Measurements from ENCODE around the gene MBL2.

DNA sequence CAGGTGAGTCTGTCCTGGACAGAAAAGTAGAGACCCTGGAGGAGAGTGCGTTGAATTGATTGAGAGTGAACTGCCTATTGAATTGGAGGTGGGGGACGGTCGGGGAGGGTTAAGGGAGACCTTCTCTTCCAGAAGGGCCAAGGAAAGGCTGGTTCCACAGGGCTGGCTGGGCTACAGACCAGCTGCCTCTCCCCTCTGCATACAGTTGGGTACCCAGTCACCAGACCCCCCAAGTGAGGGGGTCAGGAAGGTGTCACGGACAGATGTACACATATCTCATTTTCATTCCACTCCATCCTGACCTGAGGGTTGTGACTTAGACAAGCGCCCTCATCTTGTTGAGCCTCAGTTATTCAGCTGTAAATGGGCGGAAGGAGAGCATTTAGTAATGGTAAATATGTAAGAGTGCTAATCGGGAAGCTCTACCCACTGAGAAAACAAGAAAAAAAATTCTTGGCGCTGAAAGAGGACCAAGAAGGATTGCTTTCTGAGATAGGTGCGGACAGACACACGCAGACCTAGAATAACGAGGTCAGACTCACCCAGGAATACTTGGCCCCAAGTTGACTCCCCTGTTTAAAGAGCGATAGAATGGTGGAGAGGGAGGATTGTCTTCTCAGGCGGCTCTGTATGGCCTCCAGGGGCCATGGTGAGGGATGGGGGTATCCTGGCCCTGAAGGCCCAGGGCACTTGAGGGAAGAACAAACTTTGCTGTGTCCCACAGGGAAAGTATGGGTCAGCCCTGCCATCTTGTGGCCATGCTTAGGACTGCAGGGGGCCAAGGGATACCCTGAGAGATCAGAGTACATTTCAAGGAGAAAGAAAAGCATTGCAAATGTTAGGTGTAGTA, 7.2 kb upstream of the MBL2 start:
- TF ChIP-seq, protein P1, sequence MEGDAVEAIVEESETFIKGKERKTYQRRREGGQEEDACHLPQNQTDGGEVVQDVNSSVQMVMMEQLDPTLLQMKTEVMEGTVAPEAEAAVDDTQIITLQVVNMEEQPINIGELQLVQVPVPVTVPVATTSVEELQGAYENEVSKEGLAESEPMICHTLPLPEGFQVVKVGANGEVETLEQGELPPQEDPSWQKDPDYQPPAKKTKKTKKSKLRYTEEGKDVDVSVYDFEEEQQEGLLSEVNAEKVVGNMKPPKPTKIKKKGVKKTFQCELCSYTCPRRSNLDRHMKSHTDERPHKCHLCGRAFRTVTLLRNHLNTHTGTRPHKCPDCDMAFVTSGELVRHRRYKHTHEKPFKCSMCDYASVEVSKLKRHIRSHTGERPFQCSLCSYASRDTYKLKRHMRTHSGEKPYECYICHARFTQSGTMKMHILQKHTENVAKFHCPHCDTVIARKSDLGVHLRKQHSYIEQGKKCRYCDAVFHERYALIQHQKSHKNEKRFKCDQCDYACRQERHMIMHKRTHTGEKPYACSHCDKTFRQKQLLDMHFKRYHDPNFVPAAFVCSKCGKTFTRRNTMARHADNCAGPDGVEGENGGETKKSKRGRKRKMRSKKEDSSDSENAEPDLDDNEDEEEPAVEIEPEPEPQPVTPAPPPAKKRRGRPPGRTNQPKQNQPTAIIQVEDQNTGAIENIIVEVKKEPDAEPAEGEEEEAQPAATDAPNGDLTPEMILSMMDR (IDR thresholded peaks at IDR 0.05; ENCODE audit: low read depth, low read length, missing input control), result peak; percentile 99
- TF ChIP-seq TAF1 (conservative IDR thresholded peaks at IDR 0.05), result no peak
- TF ChIP-seq JUND (IDR thresholded peaks at IDR 0.05), result no peak
- no peak for TF ChIP-seq SP1 (IDR thresholded peaks at IDR 0.05)
- TF ChIP-seq, protein P2, sequence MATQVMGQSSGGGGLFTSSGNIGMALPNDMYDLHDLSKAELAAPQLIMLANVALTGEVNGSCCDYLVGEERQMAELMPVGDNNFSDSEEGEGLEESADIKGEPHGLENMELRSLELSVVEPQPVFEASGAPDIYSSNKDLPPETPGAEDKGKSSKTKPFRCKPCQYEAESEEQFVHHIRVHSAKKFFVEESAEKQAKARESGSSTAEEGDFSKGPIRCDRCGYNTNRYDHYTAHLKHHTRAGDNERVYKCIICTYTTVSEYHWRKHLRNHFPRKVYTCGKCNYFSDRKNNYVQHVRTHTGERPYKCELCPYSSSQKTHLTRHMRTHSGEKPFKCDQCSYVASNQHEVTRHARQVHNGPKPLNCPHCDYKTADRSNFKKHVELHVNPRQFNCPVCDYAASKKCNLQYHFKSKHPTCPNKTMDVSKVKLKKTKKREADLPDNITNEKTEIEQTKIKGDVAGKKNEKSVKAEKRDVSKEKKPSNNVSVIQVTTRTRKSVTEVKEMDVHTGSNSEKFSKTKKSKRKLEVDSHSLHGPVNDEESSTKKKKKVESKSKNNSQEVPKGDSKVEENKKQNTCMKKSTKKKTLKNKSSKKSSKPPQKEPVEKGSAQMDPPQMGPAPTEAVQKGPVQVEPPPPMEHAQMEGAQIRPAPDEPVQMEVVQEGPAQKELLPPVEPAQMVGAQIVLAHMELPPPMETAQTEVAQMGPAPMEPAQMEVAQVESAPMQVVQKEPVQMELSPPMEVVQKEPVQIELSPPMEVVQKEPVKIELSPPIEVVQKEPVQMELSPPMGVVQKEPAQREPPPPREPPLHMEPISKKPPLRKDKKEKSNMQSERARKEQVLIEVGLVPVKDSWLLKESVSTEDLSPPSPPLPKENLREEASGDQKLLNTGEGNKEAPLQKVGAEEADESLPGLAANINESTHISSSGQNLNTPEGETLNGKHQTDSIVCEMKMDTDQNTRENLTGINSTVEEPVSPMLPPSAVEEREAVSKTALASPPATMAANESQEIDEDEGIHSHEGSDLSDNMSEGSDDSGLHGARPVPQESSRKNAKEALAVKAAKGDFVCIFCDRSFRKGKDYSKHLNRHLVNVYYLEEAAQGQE (IDR thresholded peaks at IDR 0.05), result no peak
